Mesenchymal stem cell (in vitro differentiated cells and primary cell): ENCODE measurements around the gene ARID1A.

ENCODE experiments used
- DNase-seq: peaks from one replicate; pipeline ENCODE4 v3.0.0-alpha.2; 2013
- H2AFZ ChIP-seq: one replicate; pipeline ENCODE4 v1.6.1; 2013; ENCODE audit warnings: low read depth, mild to moderate bottlenecking, control low read depth, inconsistent platforms, low read length, moderate library complexity
- H2AK5ac ChIP-seq: 2 replicates; pipeline ENCODE4 v1.6.1; 2013; ENCODE audit warnings: low read length, moderate library complexity, mild to moderate bottlenecking, inconsistent platforms; ENCODE audit not compliant: severe bottlenecking
- H2BK120ac ChIP-seq: one replicate; pipeline ENCODE4 v1.6.1; 2013; ENCODE audit warnings: low read depth, mild to moderate bottlenecking, inconsistent platforms, low read length, moderate library complexity
- H2BK12ac ChIP-seq, 2 experiments: one replicate each; pipeline ENCODE4 v1.6.1; 2013; ENCODE audit warnings: inconsistent platforms in 2 of 2, low read length in 2 of 2, mild to moderate bottlenecking in 2 of 2, moderate library complexity in 2 of 2, control low read depth in 1 of 2
- H2BK15ac ChIP-seq: one replicate; pipeline ENCODE4 v1.6.1; 2013; ENCODE audit warnings: mild to moderate bottlenecking, low read depth, inconsistent platforms; ENCODE audit not compliant: poor library complexity, severe bottlenecking
- H2BK5ac ChIP-seq: 2 replicates; pipeline ENCODE4 v1.6.1; 2013; ENCODE audit warnings: low read depth, mild to moderate bottlenecking, low read length, control low read depth, inconsistent platforms; ENCODE audit not compliant: poor library complexity, severe bottlenecking
- H3K14ac ChIP-seq, 2 experiments: one replicate each; pipeline ENCODE4 v1.6.1; 2013; ENCODE audit warnings: inconsistent platforms in 2 of 2, low read length in 2 of 2, control low read depth in 1 of 2, mild to moderate bottlenecking in 1 of 2, moderate library complexity in 1 of 2
- H3K18ac ChIP-seq, 2 experiments: one replicate each; pipeline ENCODE4 v1.6.1; 2013; ENCODE audit warnings: inconsistent platforms in 2 of 2, low read length in 2 of 2, control low read depth in 1 of 2, low read depth in 1 of 2, mild to moderate bottlenecking in 1 of 2
- H3K23ac ChIP-seq, 2 experiments: one replicate each; pipeline ENCODE4 v1.6.1; 2013; ENCODE audit warnings: inconsistent platforms in 2 of 2, low read length in 2 of 2, mild to moderate bottlenecking in 2 of 2, moderate library complexity in 2 of 2, control low read depth in 1 of 2
- H3K27ac ChIP-seq: 2 replicates; pipeline ENCODE4 v1.5.1; 2013; ENCODE audit warnings: mild to moderate bottlenecking, moderate library complexity, low read length, control low read depth, inconsistent platforms; ENCODE audit not compliant: poor library complexity, severe bottlenecking
- H3K27me3 ChIP-seq, 2 experiments: 2 replicates each; pipeline versions ENCODE4 v1.6.1 to v1.7.0; 2013; ENCODE audit warnings: low read length in 2 of 2, mild to moderate bottlenecking in 2 of 2, moderate library complexity in 2 of 2, control low read depth in 1 of 2, inconsistent platforms in 1 of 2; ENCODE audit not compliant: control insufficient read depth in 1 of 2, insufficient read depth in 1 of 2
- H3K36me3 ChIP-seq, 2 experiments: 2 replicates each; pipeline versions ENCODE4 v1.6.1 to v1.7.0; 2013; ENCODE audit warnings: low read length in 2 of 2, control low read depth in 1 of 2, inconsistent platforms in 1 of 2, low read depth in 1 of 2, mild to moderate bottlenecking in 1 of 2; ENCODE audit not compliant: insufficient read depth in 2 of 2, control insufficient read depth in 1 of 2
- H3K4ac ChIP-seq, 2 experiments: one replicate each; pipeline ENCODE4 v1.6.1; 2013; ENCODE audit warnings: inconsistent platforms in 2 of 2, low read length in 2 of 2, mild to moderate bottlenecking in 2 of 2, moderate library complexity in 2 of 2, control low read depth in 1 of 2, low read depth in 1 of 2
- H3K4me1 ChIP-seq: 2 replicates; pipeline ENCODE4 v1.6.1; 2013; ENCODE audit warnings: low read depth, low read length, control low read depth; ENCODE audit not compliant: control insufficient read depth, insufficient read depth
- H3K4me2 ChIP-seq: 2 replicates; pipeline ENCODE4 v1.6.1; 2013; ENCODE audit warnings: low read length, mild to moderate bottlenecking, inconsistent platforms; ENCODE audit not compliant: poor library complexity, severe bottlenecking
- H3K4me3 ChIP-seq, 2 experiments: 2 replicates each; pipeline versions ENCODE4 v1.5.1 to v1.7.0; 2013; ENCODE audit warnings: low read length in 2 of 2, mild to moderate bottlenecking in 2 of 2, control low read depth in 1 of 2, low read depth in 1 of 2; ENCODE audit not compliant: insufficient read depth in 1 of 2
- H3K79me1 ChIP-seq: replicated peaks from 2 replicates; pipeline ENCODE4 v1.6.1; 2013; ENCODE audit warnings: mild to moderate bottlenecking, control low read depth, low read length, inconsistent platforms; ENCODE audit not compliant: poor library complexity, severe bottlenecking
- H3K9ac ChIP-seq: 2 replicates; pipeline ENCODE4 v1.7.0; 2013; ENCODE audit warnings: mild to moderate bottlenecking, low read length, moderate library complexity
- H3K9me3 ChIP-seq: 2 replicates; pipeline ENCODE4 v1.7.0; 2013; ENCODE audit warnings: mild to moderate bottlenecking, low read length; ENCODE audit not compliant: control insufficient read depth
- H4K8ac ChIP-seq: one replicate; pipeline ENCODE4 v1.6.1; 2013; ENCODE audit warnings: inconsistent platforms, mild to moderate bottlenecking, low read length, moderate library complexity
- H4K91ac ChIP-seq: one replicate; pipeline ENCODE4 v1.6.1; 2013; ENCODE audit warnings: mild to moderate bottlenecking, low read length, inconsistent platforms
- whole genome bisulfite sequencing: methylation state at CpG from one replicate; pipeline ENCODE4 v1.1.7; 2013; ENCODE audit warnings: mixed read lengths; 5-methylcytosine and 5-hydroxymethylcytosine counted together

Gene ARID1A

DNA sequence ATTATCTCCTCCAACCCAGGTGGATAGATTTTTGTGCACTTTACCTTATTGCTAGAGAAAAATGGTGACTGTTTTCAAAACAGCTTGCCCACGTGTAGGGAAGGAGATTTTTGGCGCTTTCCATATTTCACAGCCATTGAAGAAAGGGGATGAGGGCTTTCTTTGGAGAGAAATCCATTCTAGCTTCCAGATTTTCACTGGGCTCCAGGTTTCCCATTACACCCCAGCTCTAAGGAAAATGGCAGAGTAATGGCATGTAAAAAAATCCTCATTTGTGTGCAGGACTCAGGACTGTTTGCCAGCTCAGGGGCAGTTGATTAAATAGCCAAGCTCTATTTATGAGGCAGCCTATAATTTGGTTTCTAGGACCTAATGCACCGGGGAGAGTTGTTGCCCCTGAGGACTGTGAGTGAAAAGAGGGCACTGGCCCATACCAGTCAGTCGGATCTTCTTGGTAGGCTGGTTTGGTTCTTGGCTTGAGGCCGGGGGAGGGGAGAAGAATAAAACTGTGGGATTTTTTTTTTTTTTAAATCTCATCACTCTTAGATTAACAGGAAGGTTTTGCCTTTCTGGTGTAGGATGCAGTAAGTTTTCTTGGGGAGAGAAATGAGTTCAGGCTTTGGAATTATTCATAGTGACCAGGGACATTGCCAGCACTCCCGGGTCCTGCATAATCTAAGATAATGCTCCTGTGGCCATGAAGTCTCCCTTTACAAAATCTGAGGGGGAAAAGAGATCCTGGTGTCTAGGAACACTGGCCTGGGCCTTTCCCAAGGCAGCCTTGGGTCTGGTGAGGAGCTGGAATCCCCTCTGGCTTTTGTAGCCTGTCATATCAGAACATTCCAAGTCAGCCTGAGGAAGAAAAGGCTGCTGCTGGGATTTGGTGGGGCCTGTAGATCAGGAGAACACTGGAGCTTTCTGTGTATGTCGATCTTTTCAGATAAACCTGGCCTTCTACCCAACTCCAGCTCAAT is 1.9 kb upstream of the ARID1A start:
- Histone ChIP-seq H4K8ac (peak overlapping the region; percentile 71), H4K91ac (peak overlapping the region; percentile 57), H3K36me3 (no peaks in the 10 kb centered on the region), H3K14ac (no peak overlapping the region), H3K9ac (peak overlapping the region; percentile 92), H3K4me2 (peak overlapping the region; percentile 76), H2BK12ac (no peak overlapping the region), H3K18ac (peak overlapping the region; percentile 57 to 75), H3K4me3 (peak overlapping the region in 1 of 2 experiments; percentile 84), H3K27ac (peak overlapping the region; percentile 99), H3K9me3 (no peaks in the 10 kb centered on the region), H2AK5ac (peak overlapping the region; percentile 79), H2AFZ (no peak overlapping the region), H3K27me3 (no peaks in the 10 kb centered on the region), H3K79me1 (peaks cover 5% of the 10 kb centered on the region), H2BK15ac (no peak overlapping the region), H2BK5ac (peak overlapping the region; percentile 35), H2BK120ac (peak overlapping the region; percentile 67), H3K4ac (peak overlapping the region in 1 of 2 experiments; percentile 84), H3K23ac (peak overlapping the region in 1 of 2 experiments; percentile 5), H3K4me1 (peaks cover 6% of the 10 kb centered on the region)
- 41% methylated on average over 6 of the region's 7 CpGs for whole genome bisulfite sequencing
- DNase-seq = peak; percentile 77

DNA sequence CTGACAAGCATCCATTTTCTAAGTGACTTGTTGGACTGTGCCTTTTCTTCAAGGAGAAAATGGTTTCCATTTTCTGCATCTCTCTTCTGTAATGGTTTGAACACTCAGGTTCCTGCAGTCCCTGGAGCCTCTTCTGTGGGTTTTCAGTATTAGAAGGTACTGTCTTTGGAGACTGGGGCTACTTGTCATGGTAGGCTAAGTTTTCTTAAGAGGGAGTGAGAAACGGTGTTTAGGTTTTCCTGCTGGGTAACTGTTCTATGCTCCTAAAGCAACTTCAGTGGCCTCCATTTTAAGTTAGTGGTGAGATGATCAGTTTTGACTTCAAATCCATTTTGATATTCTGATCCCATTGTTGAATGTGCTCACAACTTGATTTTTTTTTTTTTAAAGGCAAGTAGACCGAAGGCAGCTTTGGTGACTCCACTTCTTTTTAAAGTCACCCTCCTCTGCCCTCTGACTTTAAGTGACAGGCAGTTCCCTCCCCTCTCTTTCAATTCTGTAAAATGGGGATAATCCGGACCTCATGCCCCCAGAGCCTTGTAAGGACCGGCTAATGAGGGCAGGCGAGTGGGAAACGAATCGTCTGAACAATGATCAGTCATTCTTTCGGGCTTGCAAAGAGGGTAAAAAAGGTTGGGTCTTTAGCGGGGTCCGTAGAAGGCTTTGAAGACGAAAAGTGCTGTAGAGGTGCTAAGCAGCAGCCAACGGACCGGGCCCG is 1.0 kb upstream of the ARID1A start:
- H3K27ac ChIP-seq = peak overlapping the region; percentile 99
- peak overlapping the region; percentile 36 for H2AFZ ChIP-seq
- 5% methylated on average over 14 of the region's 14 CpGs for WGBS
- H2BK12ac ChIP-seq = peak overlapping the region; percentile 28 to 45
- H3K14ac ChIP-seq = peak overlapping the region in 1 of 2 experiments; percentile 44
- peak overlapping the region; percentile 47 to 87 for H3K4ac ChIP-seq
- peak overlapping the region; percentile 92 for H3K9ac ChIP-seq
- H3K79me1 ChIP-seq = peaks cover 5% of the 10 kb centered on the region
- peak overlapping the region; percentile 56 for H3K4me2 ChIP-seq
- H4K8ac ChIP-seq = peak overlapping the region; percentile 66
- peak overlapping the region; percentile 10 for H2BK5ac ChIP-seq
- H3K4me1 ChIP-seq = peaks cover 6% of the 10 kb centered on the region
- H3K4me3 ChIP-seq = peak overlapping the region; percentile 84 to 93
- peak overlapping the region in 1 of 2 experiments; percentile 46 for H3K23ac ChIP-seq
- H2BK120ac ChIP-seq = peak overlapping the region; percentile 77
- peak overlapping the region; percentile 84 for H2BK15ac ChIP-seq
- peak overlapping the region; percentile 85 for H4K91ac ChIP-seq
- H3K27me3 ChIP-seq = no peaks in the 10 kb centered on the region
- H3K18ac ChIP-seq = peak overlapping the region; percentile 60 to 86
- DNase-seq = no peak
- no peaks in the 10 kb centered on the region for H3K36me3 ChIP-seq
- peak overlapping the region; percentile 79 for H2AK5ac ChIP-seq
- H3K9me3 ChIP-seq = no peaks in the 10 kb centered on the region

DNA sequence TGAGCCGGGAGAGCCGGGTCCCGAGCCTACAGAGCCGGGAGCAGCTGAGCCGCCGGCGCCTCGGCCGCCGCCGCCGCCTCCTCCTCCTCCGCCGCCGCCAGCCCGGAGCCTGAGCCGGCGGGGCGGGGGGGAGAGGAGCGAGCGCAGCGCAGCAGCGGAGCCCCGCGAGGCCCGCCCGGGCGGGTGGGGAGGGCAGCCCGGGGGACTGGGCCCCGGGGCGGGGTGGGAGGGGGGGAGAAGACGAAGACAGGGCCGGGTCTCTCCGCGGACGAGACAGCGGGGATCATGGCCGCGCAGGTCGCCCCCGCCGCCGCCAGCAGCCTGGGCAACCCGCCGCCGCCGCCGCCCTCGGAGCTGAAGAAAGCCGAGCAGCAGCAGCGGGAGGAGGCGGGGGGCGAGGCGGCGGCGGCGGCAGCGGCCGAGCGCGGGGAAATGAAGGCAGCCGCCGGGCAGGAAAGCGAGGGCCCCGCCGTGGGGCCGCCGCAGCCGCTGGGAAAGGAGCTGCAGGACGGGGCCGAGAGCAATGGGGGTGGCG is 371 bp downstream of the ARID1A start:
- Histone ChIP-seq H3K18ac (peak overlapping the region; percentile 87 to 94), H3K36me3 (no peaks in the 10 kb centered on the region), H4K91ac (peak overlapping the region; percentile 52), H3K27me3 (no peaks in the 10 kb centered on the region), H3K4me3 (peak overlapping the region; percentile 77 to 93), H3K4me1 (peaks cover 10% of the 10 kb centered on the region), H3K27ac (peak overlapping the region; percentile 47), H2BK15ac (peak overlapping the region; percentile 87), H2BK120ac (peak overlapping the region; percentile 96), H3K23ac (peak overlapping the region in 1 of 2 experiments; percentile 92), H3K14ac (peak overlapping the region; percentile 97 to 98), H3K4me2 (peak overlapping the region; percentile 31), H3K9ac (peak overlapping the region; percentile 82), H2BK5ac (peak overlapping the region; percentile 78), H2BK12ac (peak overlapping the region in 1 of 2 experiments; percentile 17), H4K8ac (peak overlapping the region; percentile 27), H2AFZ (no peak overlapping the region), H3K9me3 (no peaks in the 10 kb centered on the region), H3K79me1 (peaks cover 5% of the 10 kb centered on the region), H2AK5ac (no peak overlapping the region), H3K4ac (peak overlapping the region; percentile 85 to 93)
- 1% methylated on average over 15 of the region's 72 CpGs for WGBS
- DNase-seq = no peak
